ENCODE data around the gene SND1. TPM values are rescaled to one million over a fixed set of nuclear protein-coding genes. Genes with fewer than 3 reads are reported as not detected.

SND1 gene
- total RNA-seq, 2 donors from 2014 or later: 146 to 155 TPM

GRCh38 chr7:128113839-128114238 lies 461.8 kb downstream of the SND1 start:
- WGBS, 2 donors: 76 to 82% methylated on average over 4 of the region's 4 CpGs
- no peak for ATAC-seq
- DNase-seq: no peak
- intact Hi-C loops (cut with DNase I): no loop called here
- Histone ChIP-seq H3K27ac (no peak overlapping the region), H3K4me1 (no peaks in the 10 kb centered on the region), H3K4me3 (no peak overlapping the region), H3K27me3 (no peaks in the 10 kb centered on the region), H3K9me3 (no peaks in the 10 kb centered on the region), H3K36me3 (replicated peaks in 1 of 2; ENCODE audit: insufficient read depth in 1 of 2, low read depth in 2 of 2) (no peaks in the 10 kb centered on the region)
- TF ChIP-seq, protein P1, sequence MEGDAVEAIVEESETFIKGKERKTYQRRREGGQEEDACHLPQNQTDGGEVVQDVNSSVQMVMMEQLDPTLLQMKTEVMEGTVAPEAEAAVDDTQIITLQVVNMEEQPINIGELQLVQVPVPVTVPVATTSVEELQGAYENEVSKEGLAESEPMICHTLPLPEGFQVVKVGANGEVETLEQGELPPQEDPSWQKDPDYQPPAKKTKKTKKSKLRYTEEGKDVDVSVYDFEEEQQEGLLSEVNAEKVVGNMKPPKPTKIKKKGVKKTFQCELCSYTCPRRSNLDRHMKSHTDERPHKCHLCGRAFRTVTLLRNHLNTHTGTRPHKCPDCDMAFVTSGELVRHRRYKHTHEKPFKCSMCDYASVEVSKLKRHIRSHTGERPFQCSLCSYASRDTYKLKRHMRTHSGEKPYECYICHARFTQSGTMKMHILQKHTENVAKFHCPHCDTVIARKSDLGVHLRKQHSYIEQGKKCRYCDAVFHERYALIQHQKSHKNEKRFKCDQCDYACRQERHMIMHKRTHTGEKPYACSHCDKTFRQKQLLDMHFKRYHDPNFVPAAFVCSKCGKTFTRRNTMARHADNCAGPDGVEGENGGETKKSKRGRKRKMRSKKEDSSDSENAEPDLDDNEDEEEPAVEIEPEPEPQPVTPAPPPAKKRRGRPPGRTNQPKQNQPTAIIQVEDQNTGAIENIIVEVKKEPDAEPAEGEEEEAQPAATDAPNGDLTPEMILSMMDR (IDR thresholded peaks at IDR 0.05): no peak
- TF ChIP-seq POLR2A (IDR thresholded peaks at IDR 0.05): no peak

DNA sequence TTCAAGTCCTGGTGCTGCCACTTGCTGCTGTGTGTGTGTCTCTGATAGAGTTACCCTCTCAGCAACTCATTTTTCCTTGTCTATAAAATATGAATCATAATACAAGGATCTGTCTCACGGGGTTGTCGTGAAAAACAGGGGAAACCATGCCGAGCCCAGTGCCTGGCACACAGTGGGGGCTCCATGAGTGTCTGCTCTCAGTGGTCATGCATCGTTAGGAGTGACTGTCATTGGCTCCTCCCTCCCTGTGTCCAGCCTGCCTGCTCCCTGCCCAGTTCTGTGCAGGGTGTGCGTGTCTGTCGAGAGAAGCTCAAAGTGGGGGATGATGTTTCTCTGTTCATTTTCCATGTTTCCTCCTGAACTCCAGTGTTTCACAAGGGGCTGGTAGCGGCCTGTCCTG lies 462.8 kb downstream of the SND1 start:
- Histone ChIP-seq H3K27me3 (no peaks in the 10 kb centered on the region), H3K4me1 (no peaks in the 10 kb centered on the region), H3K4me3 (no peak overlapping the region), H3K27ac (no peak overlapping the region), H3K36me3 (replicated peaks in 1 of 2; ENCODE audit: insufficient read depth in 1 of 2, low read depth in 2 of 2) (no peaks in the 10 kb centered on the region), H3K9me3 (no peaks in the 10 kb centered on the region)
- intact Hi-C loops (cut with DNase I): no loop called here
- 82 to 94% methylated on average over 7 of the region's 7 CpGs for WGBS, 2 donors
- TF ChIP-seq POLR2A (IDR thresholded peaks at IDR 0.05): no peak
- TF ChIP-seq, protein P1 (IDR thresholded peaks at IDR 0.05): no peak
- DNase-seq (no peak), ATAC-seq (no peak)

GRCh38 chr7:128115336-128115820 lies 463.4 kb downstream of the SND1 start:
- ATAC-seq (no peak), DNase-seq (no peak)
- no peak for TF ChIP-seq POLR2A (IDR thresholded peaks at IDR 0.05)
- TF ChIP-seq, protein P1 (IDR thresholded peaks at IDR 0.05): no peak
- Histone ChIP-seq H3K27me3 (no peaks in the 10 kb centered on the region), H3K4me3 (no peak overlapping the region), H3K36me3 (replicated peaks in 1 of 2; ENCODE audit: insufficient read depth in 1 of 2, low read depth in 2 of 2) (no peaks in the 10 kb centered on the region), H3K27ac (no peak overlapping the region), H3K4me1 (no peaks in the 10 kb centered on the region), H3K9me3 (no peaks in the 10 kb centered on the region)
- 70 to 82% methylated on average over 8 to 10 of the region's 10 CpGs for WGBS, 2 donors
- intact Hi-C loops (cut with DNase I): no loop called here

DNA sequence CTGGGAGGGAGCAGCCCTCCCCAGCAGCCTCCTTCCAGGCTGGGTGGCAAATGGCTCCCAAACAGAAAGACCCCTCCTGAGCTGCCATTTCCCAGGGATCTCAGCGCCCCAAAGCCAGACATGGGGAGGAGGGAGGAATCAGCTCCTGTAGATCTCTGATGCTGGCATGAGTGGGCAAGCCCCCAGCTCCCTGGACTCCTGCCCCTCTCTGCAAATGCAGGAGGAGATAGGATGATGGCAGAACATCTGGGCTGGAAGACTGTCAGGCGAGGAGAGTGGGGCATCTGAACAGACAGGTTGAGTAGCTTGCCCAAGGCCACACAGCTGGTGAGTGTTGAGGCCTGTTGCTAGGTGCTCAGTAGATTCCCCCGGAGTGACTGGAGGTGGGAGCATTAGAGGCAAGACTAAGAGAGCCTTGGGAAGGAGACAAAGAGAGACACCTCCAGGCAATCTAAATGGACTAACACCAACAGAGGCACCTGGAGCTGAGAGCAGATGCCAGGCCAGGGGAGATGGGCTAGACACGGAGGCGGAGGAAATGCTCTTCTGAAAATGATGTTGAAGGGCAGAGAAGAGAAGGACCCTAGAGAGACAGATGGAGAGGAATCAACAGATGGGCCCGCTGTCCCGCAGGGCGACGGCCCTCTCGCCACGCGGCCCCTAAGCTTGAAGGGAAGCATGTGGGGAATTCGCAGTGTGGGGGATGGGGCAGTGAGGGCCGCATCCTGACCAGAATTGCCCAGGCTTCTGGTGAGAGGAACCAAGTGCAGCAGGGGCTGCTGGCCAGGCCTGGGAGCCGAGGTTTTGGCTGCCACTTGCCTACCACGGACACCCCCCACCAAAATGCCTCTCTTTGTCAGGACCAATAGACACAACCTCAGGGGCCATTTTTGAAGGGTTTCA lies 464.1 kb downstream of the SND1 start:
- DNase-seq (no peak), ATAC-seq (no peak)
- H3K9me3 ChIP-seq: no peaks in the 10 kb centered on the region
- no peaks in the 10 kb centered on the region for H3K27me3 ChIP-seq
- intact Hi-C loops (cut with DNase I): no loop called here
- H3K36me3 ChIP-seq (replicated peaks in 1 of 2; ENCODE audit: insufficient read depth in 1 of 2, low read depth in 2 of 2): no peaks in the 10 kb centered on the region
- H3K27ac ChIP-seq: no peak overlapping the region
- 81 to 84% methylated on average over 15 to 16 of the region's 16 CpGs for WGBS, 2 donors
- no peak overlapping the region for H3K4me3 ChIP-seq
- no peaks in the 10 kb centered on the region for H3K4me1 ChIP-seq
- TF ChIP-seq, protein P1 (IDR thresholded peaks at IDR 0.05): no peak
- TF ChIP-seq POLR2A (IDR thresholded peaks at IDR 0.05): no peak

All from body of pancreas (tissue), 4 donors.